MM.1S (cell line): ENCODE data around the gene GRIN3B.

Experiments used
- CTCF ChIP-seq: fragments of 300-600 bp; sonication (generic); IDR thresholded peaks from 2 replicates; pipeline ENCODE4 v1.5.1; 2016; ENCODE audit warnings: antibody characterized with exemption, low read length, mixed read lengths
- EZH2 ChIP-seq: fragments of 300-600 bp; sonication (generic); optimal IDR thresholded peaks from 2 replicates; pipeline ENCODE3; 2017; ENCODE audit warnings: low read depth, mild to moderate bottlenecking, antibody characterized with exemption, low read length, mixed read lengths
- EZH2phosphoT487 ChIP-seq: fragments of 300-600 bp; sonication (generic); IDR thresholded peaks from 2 replicates; pipeline ENCODE4 v1.6.1; 2018; ENCODE audit warnings: antibody characterized with exemption, low read length

GRCh38 chr19:1004803-1005664 is 4.8 kb downstream of the GRIN3B start:
- TF ChIP-seq EZH2 (no peak), CTCF (no peak), EZH2phosphoT487 (no peak)
